ENCODE measurements around the gene NR1H2.

The NR1H2 gene

DNA sequence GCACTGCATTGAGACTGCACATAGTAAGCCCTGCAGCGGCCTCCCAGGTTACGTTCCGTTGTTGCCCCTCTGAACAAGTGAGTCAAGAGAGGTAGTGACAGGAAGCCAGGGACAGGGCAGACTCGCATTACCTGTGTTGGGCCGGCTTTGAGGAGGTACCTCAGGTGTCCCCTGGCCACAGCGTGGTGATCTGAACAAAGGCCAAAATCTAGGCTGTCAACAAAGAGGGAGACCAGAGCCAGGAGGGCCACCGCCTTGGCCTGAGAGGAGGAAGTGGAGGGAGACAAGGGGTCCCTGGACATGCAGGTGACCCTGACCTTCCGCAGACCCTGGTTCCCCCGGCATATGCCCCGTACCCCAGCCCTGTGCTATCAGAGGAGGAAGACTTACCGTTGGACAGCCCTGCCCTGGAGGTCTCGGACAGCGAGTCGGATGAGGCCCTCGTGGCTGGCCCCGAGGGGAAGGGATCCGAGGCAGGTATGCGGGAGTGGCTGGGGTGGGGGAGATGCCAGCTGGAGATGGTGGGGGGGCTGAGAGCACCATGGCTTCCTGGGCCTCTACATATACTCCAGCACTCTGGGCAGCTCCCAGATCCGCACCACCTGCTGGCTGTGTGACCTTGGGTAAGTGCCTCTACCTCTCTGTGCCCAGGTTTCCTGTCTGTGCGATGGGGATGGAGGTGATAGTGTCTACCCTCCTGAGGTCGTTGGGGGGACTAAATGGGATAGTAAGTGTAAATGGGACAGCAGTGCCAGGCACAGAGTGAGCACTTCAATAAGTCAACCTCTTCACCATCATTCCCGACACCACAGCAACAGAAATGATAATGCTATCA lies 47.2 kb downstream of the NR1H2 start:
- no peak overlapping the region for H3K9ac ChIP-seq (ENCODE audit: low read length)
- H3K4me3 ChIP-seq (ENCODE audit: low read length), result 0 out of 2 replicates have a peak overlapping the region, but pooled peaks have one; percentile 17
- peak overlapping the region; percentile 91 for H3K27ac ChIP-seq (ENCODE audit: low read length)
- TF ChIP-seq CTCF (IDR thresholded peaks at IDR 0.05; ENCODE audit: low read depth, low read length) (no peak), EZH2phosphoT487 (IDR thresholded peaks at IDR 0.05; ENCODE audit: low read depth) (no peak)
- H4K20me1 ChIP-seq (ENCODE audit: insufficient read depth, low read length), result peaks cover 51% of the 10 kb centered on the region
- 0 out of 2 replicates have a peak, but pooled peaks cover 3% of the 10 kb centered on the region for H3K9me3 ChIP-seq (ENCODE audit: insufficient read depth, low read length)
- H3K79me2 ChIP-seq (ENCODE audit: low read length), result peaks cover 48% of the 10 kb centered on the region
- peak overlapping the region; percentile 18 for H3K4me2 ChIP-seq (ENCODE audit: low read length)
- H3K4me1 ChIP-seq (ENCODE audit: low read length), result peaks cover 51% of the 10 kb centered on the region
- H2AFZ ChIP-seq (ENCODE audit: low read depth, low read length), result no peak overlapping the region
- H3K36me3 ChIP-seq (replicated peaks; ENCODE audit: low read depth, low read length), result peaks cover 75% of the 10 kb centered on the region
- no peaks in the 10 kb centered on the region for H3K27me3 ChIP-seq (ENCODE audit: low read depth, low read length)

DNA sequence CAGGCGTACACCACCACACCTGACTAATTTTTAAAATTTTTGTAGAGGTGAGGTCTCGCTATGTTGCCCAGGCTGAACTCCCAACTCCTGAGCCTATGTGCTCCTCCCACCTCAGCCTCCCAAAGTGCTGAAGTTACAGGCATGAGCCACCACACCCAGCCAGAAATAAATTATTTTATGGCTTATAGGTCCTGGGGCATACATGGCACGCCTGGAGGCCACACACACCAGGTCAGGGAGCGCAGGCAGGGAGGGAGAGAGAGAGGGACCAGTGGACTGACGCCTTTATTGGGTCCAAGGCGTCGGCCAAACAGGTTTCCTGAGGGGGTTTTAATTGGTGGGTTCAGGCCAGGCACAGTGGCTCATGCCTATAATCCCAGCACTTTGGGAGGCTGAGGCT lies 49.3 kb downstream of the NR1H2 start:
- no peak for TF ChIP-seq CTCF (IDR thresholded peaks at IDR 0.05; ENCODE audit: low read depth, low read length)
- no peak for TF ChIP-seq EZH2phosphoT487 (IDR thresholded peaks at IDR 0.05; ENCODE audit: low read depth)
- H3K36me3 ChIP-seq (replicated peaks; ENCODE audit: low read depth, low read length), result peaks cover 65% of the 10 kb centered on the region

DNA sequence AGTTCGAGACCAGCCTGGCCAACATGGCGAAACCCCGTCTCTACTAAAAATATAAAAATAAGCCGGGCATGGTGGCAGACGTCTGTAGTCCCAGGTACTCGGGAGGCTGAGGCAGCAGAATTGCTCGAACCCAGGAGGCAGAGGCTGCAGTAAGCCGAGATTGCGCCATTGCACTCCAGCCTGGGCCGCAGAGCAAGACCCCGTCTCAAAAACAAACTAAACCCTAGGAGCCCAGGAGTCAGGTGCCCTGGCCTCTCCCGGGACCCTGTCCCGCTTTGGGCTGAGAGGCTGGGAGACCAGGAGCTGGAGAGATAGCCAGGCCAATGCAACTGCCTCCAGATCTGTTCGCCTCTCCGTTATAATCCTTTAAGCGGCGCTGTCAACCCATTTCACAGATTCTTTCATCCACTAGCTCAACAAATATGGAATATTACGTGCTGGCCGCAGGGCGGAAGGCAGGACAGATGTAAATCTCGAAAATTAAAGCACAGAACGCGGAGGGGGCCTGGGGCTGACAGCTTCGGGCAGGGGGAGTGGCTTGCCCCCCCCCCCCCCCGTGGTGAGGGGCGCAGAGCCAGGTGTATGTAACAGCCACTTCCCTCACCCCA lies 51.2 kb downstream of the NR1H2 start:
- peaks cover 52% of the 10 kb centered on the region for H3K36me3 ChIP-seq (replicated peaks; ENCODE audit: low read depth, low read length)
- peak overlapping the region; percentile 90 for H3K27ac ChIP-seq (ENCODE audit: low read length)
- H3K4me3 ChIP-seq (ENCODE audit: low read length), result no peak overlapping the region
- H4K20me1 ChIP-seq (ENCODE audit: insufficient read depth, low read length), result peaks cover 38% of the 10 kb centered on the region
- peak overlapping the region; percentile 8; the same call in 1 of the 2 replicates for H3K9ac ChIP-seq (ENCODE audit: low read length)
- no peak overlapping the region for H2AFZ ChIP-seq (ENCODE audit: low read depth, low read length)
- peaks cover 50% of the 10 kb centered on the region for H3K4me1 ChIP-seq (ENCODE audit: low read length)
- peaks cover 10% of the 10 kb centered on the region for H3K79me2 ChIP-seq (ENCODE audit: low read length)
- no peak for TF ChIP-seq EZH2phosphoT487 (IDR thresholded peaks at IDR 0.05; ENCODE audit: low read depth)
- TF ChIP-seq CTCF (IDR thresholded peaks at IDR 0.05; ENCODE audit: low read depth, low read length), result no peak
- no peaks in the 10 kb centered on the region for H3K27me3 ChIP-seq (ENCODE audit: low read depth, low read length)
- no peaks in the 10 kb centered on the region for H3K9me3 ChIP-seq (ENCODE audit: insufficient read depth, low read length)
- H3K4me2 ChIP-seq (ENCODE audit: low read length), result peak overlapping the region; percentile 7; the same call in 1 of the 2 replicates

More for the DNA sequence above, 49.3 kb downstream of the NR1H2 start:
- no peaks in the 10 kb centered on the region for H3K27me3 ChIP-seq (ENCODE audit: low read depth, low read length)
- peak overlapping the region; percentile 90; the same call in 1 of the 2 replicates for H3K27ac ChIP-seq (ENCODE audit: low read length)
- no peak overlapping the region for H3K4me2 ChIP-seq (ENCODE audit: low read length)
- H3K4me3 ChIP-seq (ENCODE audit: low read length), result no peak overlapping the region
- peaks cover 54% of the 10 kb centered on the region for H3K4me1 ChIP-seq (ENCODE audit: low read length)
- no peak overlapping the region for H2AFZ ChIP-seq (ENCODE audit: low read depth, low read length)
- peaks cover 27% of the 10 kb centered on the region for H3K79me2 ChIP-seq (ENCODE audit: low read length)
- H3K9me3 ChIP-seq (ENCODE audit: insufficient read depth, low read length), result 0 out of 2 replicates have a peak, but pooled peaks cover 3% of the 10 kb centered on the region
- H3K9ac ChIP-seq (ENCODE audit: low read length), result no peak overlapping the region
- peaks cover 51% of the 10 kb centered on the region for H4K20me1 ChIP-seq (ENCODE audit: insufficient read depth, low read length)

DNA sequence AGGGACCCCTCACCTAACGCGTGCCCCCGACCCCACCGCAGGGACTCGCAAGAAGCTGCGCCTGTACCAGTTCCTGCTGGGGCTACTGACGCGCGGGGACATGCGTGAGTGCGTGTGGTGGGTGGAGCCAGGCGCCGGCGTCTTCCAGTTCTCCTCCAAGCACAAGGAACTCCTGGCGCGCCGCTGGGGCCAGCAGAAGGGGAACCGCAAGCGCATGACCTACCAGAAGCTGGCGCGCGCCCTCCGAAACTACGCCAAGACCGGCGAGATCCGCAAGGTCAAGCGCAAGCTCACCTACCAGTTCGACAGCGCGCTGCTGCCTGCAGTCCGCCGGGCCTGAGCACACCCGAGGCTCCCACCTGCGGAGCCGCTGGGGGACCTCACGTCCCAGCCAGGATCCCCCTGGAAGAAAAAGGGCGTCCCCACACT lies 51.8 kb downstream of the NR1H2 start:
- Histone ChIP-seq H3K9me3 (ENCODE audit: insufficient read depth, low read length) (no peaks in the 10 kb centered on the region), H3K4me1 (ENCODE audit: low read length) (peaks cover 50% of the 10 kb centered on the region), H3K4me2 (ENCODE audit: low read length) (peak overlapping the region; percentile 7; the same call in 1 of the 2 replicates), H3K27ac (ENCODE audit: low read length) (peak overlapping the region; percentile 90), H3K9ac (ENCODE audit: low read length) (peak overlapping the region; percentile 12; the same call in 1 of the 2 replicates), H3K4me3 (ENCODE audit: low read length) (no peak overlapping the region), H3K36me3 (replicated peaks; ENCODE audit: low read depth, low read length) (peaks cover 46% of the 10 kb centered on the region), H2AFZ (ENCODE audit: low read depth, low read length) (no peak overlapping the region), H3K27me3 (ENCODE audit: low read depth, low read length) (no peaks in the 10 kb centered on the region), H3K79me2 (ENCODE audit: low read length) (0 out of 2 replicates have a peak, but pooled peaks cover 5% of the 10 kb centered on the region), H4K20me1 (ENCODE audit: insufficient read depth, low read length) (peaks cover 33% of the 10 kb centered on the region)
- TF ChIP-seq EZH2phosphoT487 (IDR thresholded peaks at IDR 0.05; ENCODE audit: low read depth) (no peak), CTCF (IDR thresholded peaks at IDR 0.05; ENCODE audit: low read depth, low read length) (no peak)
